GM21723 (cell line): ENCODE results near the gene USE1.

Experiments
- ATAC-seq: cut with Tn5 transposase; IDR thresholded peaks from one replicate; pipeline ENCODE4 v1.9.1; 2021; ENCODE audit warnings: mild to moderate bottlenecking, moderate library complexity; ENCODE audit not compliant: unreplicated experiment

USE1 gene

DNA sequence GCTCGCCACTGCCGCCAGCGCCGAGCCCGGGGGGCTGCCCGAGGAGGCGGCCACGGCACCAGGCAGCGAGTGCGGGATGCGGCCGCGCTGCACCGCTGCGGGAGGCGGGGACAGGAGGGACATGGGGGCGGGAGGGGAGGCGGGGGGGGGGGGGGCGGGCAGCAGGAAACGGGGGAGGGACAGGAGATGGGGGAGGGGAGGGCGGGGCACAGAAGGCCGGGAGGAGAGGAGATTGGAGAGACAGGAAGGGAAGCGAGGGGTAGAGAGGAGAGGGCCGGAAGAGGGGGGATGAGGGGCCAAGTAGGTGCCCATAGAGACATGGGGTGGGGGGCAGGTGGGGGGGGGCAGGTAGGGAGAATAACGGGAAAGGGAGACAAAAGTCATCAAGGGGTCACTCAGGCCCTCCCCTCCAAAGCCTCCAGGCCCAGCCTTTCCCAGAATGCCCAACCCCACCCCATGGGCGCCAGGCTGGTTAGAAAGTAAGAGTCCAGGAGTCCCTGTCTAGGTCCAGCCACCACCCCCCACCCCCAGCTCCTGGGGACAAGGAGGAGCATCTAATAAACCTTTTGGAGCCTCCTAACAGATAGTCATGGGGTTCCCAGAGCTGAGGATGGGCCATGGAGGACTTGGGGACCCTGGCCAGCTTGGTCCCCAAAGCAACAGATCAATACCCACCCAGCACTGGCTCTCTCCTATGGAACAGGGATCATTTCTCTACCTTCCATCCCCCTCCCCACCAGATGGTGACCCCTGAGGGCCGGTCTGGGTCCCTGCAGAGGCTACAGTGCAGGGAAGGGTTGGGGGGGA lies 21.0 kb downstream of the USE1 start:
- ATAC-seq: no peak

DNA sequence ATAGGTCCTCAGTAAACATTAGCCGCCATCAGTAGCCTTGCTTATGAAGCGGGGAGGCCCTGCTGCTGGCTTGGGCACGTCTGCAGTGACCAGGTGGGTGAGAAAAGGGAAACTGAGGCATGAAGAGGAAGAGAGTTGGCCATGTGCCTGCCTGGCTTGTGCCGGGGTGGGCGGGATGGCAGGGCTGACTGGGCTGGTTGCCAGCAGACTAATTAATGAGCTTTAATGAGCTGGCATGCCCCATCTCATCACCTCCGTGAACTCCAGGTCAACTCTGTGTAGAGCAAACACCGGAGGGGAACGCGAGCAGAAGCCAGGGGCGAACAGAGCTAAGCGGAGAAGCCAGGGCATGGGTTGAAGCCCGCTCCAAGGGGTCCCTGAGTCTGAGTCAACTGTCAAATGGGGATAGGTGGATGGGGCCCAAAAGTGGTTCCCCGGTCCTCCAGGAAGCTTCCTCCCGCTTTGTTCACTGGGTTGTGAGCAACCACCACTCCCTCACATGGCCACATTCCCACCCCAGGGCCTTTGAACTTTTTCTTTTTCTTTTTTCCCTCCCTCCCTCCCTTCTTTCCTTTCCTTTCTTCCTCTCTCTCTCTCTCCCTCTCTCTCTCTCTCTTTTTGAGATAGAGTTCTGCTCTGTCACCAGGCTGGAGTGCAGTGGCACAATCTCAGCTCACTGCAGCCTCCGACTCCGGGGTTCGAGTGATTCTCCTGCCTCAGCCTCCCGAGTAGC lies 21.8 kb downstream of the USE1 start:
- ATAC-seq: no peak

DNA sequence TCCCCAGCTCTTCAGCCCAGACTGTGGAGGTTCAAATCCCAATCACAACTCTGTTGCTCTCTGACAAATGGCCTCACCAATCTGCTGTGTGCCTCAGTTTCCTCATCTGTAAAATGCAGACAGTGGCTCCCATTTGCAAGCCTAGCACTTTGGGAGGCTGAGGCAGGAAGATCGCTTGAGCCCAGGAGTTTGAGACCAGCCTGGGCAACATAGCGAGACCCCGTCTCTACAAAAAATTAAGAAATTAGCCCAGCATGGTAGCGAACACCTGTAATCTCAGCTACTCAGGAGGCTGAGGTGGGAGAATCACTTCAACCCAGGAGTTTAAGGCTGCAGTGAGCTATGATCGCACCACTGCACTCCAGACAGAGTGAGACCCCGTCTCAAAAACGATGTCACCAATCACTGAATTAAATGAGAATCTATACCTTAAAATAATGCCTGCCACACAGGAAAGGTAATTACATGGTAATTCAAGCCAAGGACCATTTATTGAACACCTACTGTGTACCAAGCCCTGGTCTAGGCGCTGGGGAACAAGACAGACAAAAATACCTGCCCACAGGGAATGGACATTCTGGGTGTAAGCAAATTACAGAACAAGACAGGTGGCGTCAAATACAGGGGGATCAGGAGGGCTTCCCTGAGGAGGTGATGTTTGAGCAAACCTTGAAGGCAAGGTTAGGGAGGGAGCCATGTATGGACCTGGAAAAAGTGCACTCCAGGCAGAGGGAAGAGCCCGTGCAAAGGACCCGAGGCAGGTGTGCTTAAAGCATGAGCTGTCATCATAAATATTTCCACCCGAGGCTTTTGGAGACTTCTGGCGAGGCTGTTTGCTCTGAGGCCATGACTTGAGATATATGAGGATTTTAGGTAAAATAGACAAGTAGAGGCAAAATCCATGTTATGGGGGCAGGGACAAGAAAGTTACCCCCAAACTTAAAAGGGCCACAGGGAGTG lies 22.9 kb downstream of the USE1 start:
- ATAC-seq: no peak

DNA sequence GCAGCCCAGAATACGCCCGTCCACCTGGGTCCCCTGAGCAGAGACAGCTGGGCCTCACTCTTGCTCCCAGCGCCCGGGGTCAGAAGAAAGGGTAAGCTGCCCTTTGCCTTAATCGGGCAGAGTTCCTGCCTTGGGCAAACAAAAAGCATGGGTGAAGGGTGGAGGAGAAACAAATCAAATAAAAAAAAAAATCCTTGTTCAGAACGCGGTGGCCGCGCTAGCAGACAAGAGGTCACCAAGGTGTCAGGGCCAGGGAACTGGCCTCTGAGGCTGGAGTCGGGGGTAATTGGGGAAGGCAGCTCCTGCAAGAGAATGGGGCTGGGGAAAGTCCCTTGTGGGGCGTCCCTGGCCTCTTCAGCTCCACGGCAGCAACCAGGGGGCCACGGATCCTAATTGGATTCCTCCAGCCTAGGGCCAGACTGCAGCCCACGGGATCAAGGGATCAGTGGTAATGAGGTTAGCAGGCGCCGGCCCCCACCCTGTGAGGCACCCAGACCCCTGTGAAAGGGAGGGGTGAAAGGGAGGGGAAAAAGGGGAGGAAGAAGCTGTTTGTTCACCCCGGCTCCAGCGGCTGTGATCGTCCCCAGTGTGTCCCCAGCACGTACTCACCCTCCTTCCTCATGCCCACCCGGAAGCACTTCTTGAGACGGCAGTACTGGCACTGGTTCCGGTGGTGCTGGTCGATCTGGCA lies 25.1 kb downstream of the USE1 start:
- no peak for ATAC-seq

DNA sequence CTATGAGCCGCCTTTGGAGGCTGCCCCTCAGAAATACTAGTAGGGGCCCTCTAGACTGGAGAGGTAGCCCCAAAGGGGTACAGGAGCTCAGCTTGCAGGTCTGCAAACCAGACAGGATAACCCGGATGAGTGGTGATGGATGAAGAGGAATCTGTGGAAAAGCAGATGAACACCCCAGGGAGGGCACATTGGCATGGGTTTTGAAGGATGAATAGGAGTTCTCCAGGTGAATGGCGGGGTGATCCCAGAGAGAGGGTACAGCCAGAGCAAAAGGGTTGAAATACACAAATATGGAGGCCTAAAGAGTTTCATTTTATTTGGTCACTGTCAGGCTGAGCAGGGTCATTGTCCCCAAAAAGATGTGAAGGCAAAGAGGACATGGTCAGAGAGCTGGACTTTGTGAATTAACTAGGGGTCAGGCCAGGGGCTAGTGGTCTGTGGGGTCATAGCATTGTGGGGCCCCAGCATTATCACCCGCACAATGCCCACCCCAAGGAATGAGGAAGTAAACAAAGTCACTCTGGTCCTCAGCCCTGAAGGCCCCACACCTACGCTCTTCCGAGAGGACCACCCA lies 25.8 kb downstream of the USE1 start:
- ATAC-seq: no peak

DNA sequence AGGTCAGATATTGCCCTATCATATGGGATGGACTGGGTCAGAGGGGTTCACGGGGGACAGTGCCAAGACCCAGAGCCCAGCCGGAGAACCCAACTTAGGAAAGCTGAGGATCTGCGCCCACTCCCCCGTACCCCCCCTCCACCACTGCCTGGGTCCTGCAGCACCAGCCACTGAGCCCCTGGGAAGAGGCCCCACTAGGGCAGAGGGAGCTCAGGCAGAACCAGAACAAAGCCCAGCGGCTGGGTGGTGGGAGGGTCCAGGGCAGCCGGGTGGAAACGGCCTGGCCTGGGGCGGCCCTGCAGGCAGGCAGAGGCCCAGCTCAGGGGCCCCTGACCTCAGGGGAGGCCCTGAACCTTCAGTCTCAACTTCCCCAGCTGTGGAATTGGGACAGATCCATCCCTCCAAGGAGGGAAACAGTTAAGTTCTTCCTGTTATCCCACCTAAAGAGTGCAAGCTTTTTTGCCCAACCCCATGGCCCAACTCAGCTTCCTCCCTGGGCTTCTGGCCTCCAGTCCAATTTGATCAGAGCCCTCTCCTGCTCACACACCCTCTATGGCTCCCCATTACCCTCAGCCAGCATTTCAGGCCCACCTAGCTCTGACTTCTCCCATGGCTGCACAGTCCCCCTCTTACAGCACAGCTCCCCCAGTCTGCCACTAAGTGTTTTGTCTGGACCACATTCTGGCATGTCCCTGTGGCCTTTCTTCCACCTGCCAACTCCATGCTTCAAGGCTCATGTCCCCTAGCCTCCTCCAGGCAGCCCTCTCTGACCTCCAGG lies 27.5 kb downstream of the USE1 start:
- ATAC-seq: no peak

DNA sequence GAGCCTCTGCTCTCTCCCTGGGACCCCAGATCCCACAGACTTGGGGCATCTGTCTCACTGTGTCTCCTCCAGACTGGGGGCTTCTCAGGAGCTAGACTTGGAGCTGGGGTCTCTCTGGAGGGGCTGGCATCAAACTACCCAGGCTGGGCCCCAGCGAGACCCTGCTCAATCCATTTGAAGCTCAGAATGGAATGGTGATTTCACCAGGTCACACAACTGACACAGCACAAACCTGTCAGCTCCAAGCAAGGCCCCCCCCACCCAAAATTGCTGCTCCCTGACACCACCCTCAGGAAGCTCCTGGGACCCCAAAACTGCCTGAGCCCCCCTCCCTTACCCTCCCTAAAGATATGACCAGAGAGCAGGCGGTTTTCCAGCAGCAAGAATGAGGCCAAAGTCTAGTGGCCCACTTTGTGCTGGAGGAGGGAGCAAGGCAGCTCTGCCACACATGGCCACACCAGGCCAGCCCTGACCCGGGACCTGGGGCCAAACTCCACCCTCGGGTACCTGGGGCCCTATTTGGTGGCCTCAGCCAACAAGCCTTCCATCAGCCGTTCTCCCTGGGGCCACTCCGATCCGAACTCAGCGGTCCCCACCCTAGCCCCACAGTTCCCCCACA lies 28.2 kb downstream of the USE1 start:
- no peak for ATAC-seq

DNA sequence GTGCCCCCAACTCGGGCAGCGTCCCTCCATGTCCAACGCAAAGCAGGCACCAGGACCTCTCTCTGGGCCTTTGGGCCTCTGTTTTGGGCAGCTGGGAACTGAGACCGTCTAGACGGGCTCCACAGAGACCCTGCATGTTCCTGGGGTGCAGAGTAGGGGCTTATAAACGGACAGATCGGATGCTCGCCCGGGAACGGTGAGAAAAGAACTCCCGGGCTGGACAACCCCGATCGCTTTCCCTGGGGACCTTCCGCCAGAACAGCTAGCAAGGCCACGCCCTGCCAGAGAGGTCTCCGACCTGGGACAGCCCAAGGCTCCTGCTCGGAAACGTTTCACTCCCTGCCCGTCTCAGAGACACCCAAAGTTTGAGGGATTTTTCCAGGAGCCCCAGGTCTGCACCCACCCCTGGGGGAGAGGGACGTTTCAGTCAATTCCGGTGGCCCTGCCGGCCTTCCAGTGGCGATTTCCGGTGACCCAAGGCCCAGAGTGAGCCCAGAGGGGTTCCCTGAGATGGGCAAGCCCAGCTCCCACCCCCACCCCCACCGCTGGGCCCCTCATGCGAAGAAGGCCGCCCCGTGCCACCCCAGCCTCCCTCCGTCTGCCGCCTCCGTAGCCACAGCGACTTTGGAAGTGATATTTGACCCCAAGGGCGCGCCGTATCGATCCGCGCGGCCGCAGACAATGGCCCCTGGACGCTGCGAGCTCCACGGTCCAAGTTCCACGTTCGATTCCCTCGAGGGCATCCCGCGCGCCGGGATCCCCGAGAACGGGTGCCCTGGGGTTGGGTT lies 28.9 kb downstream of the USE1 start:
- ATAC-seq: no peak

DNA sequence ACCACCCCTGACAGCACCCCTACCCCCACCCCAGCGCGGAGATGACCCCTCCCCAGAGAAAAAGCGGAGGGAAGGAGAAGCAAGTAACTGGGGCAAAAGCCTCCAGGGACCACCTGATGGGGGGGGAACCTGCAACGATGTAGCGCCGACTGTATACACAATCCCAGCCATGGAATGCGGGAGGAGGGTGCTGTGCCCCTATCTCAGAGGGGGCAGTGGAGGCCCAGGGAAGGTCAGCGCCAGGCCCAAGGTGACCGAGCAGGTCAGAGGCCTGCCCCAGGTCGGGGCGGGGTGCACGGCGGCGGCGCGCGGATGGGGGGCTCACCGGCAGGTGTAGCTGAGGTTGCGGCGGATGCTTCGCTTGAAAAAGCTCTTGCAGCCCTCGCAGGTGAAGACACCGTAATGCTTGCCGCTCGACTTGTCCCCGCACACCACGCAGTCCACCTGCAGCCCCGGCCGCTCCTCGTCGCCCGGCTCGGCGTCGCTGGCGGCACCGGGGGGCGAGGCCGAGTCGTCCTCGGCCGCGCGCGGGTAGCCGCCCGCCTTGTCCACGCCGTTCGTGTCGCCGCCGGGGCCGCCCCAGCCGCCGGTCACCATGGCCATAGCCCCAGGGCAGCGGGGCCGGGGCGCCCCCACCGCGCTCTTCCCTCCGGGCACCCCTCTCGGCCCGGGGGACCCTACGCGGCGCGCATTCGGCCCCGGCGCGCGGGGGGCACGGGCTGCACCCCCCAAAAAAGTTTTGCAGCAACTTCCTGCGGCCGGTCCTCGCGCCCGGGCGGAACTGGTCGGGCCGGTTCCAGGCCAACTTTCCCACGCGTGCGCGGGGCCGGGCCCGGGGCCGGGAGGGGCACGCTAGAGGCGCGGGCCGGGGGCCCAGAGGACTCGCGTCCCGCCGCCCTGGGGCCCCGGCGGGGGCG lies 29.7 kb downstream of the USE1 start:
- no peak for ATAC-seq

DNA sequence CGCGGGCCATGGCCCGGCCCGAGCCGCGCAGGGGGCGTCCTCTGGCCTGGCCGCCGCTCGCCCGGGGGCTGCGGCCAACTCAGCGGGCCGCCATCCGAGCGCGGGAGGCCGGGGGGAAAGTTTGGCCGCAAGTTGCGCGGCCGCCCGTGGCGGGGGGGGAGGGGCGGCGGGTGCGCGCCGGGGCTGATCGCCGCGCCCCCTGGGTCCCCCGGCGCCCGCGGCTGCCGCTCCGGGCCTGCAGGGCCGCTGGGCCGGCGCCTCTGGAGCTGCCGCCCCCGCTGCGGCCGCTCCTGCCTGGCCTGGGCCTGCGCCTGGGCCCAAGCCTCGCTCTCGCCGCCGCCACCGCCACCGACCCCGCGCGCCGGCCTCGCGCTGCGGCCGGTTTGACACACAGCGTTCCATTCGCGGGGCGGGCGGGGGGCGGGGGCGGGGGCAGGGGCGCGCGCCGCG lies 30.4 kb downstream of the USE1 start, which contains the start of gene NR2F6:
Gene NR2F6 (minus strand): TSS at position 385 of the 450 bp plus-strand sequence. CDS start 699 bp downstream, outside the sequence.
- no peak for ATAC-seq

DNA sequence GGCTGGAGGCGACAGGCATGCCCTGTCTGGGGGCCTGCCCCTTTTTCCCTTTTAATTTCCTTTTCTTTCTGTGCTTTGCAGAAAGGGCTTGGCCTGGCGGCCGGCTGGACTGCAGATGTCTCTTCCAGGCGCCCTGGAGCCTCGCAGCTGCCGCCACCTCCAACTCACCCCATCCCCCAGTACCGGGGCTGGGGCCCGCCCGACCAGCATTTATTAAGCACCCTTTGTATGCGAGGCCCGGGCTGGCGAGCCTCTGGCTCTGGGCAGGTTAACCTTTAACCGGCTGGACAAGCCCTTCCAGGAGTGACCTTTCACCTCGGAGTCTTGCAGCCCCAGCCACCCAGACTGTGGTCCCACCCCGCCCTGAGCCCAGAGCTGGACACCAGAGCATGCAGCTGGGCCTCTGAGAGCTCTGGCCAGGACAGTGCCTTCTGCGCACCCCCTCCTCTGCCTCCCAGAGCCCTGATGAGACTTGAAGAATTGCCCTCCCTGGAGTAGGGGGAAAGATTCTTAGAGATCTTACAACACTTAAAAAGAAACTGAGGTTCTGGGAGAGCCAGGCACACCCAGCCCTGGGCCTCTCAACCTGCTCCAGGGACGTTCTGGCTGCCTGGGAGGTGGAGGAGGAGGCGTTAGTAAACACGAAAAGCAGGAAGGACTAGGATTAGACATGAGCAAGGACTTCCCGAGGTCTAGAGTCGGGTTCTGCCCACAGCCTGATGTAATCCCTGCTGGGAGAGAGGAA lies 31.7 kb downstream of the USE1 start:
- no peak for ATAC-seq

DNA sequence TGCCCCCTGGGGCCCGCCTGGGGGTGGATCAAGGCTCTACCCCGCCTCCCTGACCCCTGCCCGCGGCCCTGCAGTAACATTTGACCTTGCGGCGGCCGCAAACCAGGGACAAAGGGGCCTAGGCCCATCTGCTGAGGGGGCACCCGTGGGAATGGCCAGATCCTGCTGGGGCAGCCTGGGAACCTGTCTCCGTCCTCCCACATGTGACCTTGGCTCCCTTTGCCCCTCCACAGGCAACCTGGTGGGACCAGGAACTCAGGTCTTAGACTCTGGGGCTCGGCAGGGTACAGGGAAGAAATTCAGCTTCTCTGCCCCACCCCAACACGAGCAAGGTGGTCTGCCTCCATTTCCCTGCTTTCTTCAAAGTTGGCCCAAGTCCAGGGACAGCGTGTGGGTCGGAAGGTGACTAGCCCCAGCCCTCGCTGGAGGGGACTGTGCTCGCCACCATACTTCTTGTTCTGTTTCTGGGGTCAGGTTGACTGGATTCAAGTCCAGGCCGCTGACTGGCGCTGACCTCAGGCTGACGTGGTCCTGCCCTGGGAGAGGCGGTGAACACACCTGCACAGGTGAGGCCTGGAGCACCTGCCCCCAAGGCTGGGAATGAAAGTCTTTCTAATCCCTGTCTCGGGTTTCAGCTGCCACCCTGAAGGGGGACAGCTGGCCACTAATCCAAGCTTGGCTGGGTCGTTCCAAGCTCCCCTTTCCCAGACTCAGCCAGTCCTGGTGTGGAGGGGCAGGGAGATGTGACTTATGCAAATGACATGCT lies 33.0 kb downstream of the USE1 start:
- ATAC-seq: no peak

DNA sequence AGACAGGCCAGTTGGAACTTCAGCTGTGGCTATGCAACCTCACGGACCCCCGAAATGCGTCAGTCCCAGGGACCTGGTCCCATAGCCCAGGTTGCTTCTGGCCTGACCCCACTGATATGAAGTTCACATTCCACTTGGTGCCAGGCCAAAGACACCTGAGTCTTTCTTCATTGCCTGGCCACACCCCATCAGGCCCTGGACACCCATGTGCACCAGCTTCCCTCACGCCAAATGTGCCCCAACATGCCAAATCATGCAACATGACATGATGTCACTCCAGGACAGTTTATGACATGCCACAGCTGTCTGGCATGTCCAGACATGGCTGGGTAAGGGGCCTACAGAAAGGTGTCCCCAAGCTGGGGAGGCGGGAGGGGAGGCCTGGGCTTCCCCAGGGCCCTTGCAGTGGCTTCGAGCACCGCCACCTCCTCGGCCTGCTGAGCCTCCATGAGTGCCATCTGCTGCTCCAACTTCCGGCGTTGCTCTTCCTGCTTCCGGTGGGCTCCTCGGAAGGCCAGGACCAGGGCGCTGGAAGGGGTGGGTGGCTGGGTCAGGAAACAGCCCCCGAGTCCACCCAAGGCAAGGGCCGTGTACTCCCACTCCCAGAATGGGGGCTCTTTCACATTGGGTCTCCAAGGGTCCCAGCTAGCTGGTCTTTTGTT lies 34.9 kb downstream of the USE1 start:
- no peak for ATAC-seq

DNA sequence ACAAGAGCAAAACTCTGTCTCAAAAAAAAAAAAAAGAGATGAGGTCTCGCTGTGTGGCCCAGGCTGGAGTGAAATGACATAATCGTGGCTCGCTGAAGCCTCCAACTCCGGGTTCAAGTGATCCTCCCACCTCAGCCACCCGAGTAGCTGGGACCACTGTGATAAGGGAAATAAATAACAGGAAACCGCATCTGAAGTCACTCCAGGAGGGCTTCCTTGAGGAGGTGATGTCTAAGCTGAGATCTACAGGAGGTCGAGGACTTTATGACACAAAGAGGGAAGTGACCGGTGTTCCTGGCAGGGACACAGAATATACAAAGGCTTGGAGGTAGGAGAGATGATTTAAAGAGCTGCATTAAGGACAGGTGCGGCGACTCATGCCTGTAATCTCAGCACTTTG lies 39.5 kb downstream of the USE1 start:
- no peak for ATAC-seq

DNA sequence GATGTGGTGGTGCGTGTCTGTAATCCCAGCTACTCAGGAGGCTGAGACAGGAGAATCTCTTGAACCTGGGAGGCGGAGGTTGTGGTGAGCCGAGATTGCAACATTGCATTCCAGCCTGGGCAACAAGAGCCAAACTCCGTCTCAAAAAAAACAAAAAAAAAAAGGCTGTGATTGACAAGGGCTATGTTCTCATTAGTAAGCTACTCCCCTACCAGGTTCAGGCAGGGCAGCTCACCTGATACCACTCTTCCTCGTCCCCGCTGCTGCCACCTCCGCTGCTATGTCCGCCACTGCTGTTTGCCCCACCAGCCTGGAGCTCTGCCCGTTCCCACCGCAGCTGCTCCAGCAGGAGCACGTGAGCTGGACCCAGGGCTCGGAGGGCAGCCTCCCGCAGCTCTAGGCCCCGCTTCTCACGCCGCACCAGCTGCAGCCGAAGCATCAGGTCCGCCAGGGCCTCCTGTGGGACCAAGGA lies 40.0 kb downstream of the USE1 start:
- no peak for ATAC-seq
